Renal cortex interstitium (tissue), 11 donors: ENCODE results near the gene CLCNKB. TPM values are rescaled to one million over a fixed set of nuclear protein-coding genes. Genes with fewer than 3 reads are reported as not detected.
"Not testable (repeated sequence)": the region's sequence is repeated elsewhere in the genome, so short reads cannot be mapped to it uniquely, and the experiment has no call there.

Experiments
- DNase-seq, 11 donors: peaks; one replicate each; pipeline ENCODE4 v3.0.0-alpha.2; 2013; ENCODE audit warnings: low read depth in 9 of 11, low spot score in 4 of 11; ENCODE audit errors: extremely low read depth in 1 of 11
- polyA plus RNA-seq, 3 donors: library from polyadenylated mRNA; unstranded; fragments of 120-200 nt; gene quantifications; one replicate each; pipeline ENCODE4 v1.2.1, GENCODE V29; 2013; ENCODE audit not compliant: insufficient read length in 3 of 3

Gene CLCNKB
- polyA plus RNA-seq, 3 donors: 38.5 to 59.9 (median 40.3) TPM

DNA sequence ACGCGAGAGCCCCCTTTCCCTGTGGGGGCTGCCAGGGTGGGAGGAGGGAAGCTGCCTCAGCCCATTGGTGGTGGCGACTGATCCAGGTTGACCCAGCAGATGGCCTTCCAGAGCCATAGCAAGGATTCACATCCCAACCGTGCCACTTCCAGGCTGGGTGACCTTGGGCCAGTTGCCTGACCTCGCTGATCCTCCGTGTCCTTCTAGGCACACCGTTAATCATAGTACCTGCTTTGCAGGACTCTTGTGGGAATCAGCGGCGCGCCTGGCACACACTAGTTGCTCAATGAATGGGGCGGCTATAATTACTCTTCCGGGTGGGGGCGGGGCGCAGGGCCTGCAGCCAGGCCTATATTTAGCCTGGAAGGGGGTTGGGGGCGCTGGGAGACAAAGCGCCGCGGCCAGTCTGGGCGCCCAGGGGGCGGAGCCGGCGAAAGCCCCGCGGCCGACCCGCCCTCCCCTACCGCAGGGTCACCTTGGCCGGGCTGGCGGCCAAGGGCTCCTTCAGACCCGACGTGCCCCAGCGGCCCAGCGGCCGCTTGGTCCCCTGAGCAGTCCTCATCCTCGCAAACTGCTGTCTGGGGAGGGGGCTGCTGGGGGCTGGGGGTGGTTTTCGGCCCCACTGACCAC is 30.9 kb upstream of the CLCNKB start:
- DNase-seq: peak in 2 of 11 donors; percentile 59 to 63

DNA sequence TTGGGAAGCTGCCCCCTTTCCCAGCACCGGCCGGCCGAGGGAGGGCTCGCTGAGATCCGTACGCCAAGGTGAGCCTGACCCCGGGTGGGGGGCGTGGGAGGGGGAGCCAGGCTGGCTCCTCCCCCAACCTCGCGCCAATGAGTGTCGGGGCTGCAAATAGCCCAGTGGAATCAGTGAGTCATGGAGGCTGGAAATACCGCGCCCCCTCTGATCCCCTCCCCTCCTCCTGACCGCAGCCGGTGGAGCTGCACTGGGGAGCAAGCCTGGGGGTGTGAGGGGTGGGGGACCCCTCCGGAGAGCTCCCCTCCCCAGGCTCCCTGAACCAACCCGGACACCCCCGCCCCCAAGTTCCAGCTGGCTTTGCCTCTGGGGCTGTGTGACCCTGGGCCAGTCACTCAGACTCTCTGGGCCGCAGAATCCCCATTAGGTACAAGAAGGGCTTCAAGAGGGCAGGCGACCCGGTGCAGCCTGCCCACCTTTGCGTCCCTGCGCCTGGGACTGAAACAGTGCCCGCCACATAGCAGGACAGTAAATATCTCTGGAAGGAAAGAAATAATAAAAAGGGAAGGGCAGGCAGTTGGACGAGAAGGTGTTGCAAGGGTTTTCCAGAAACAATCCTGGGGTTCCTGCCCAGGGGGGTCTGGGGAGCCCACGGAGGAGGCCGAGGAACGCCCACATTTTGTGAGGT is 30.2 kb upstream of the CLCNKB start:
- DNase-seq: peak in 2 of 11 donors; percentile 58 to 66

DNA sequence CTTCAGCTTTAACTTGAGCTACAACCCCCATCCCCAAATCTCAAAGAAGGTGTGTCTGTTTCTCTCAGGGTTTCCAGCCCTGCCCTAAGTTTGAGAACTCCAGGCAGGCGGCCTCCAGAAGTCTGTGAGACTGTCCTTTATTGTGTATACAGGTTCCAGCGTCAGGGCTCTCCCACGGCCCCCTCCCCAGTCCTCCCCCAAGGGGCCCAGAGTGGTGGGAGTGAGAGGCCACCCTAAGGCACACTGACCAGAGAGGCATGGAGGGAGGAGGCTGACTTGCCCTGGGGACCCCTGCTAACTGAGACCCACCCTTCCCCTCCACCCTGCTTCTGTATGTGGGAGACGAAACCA is 29.7 kb upstream of the CLCNKB start:
- DNase-seq: no peak

DNA sequence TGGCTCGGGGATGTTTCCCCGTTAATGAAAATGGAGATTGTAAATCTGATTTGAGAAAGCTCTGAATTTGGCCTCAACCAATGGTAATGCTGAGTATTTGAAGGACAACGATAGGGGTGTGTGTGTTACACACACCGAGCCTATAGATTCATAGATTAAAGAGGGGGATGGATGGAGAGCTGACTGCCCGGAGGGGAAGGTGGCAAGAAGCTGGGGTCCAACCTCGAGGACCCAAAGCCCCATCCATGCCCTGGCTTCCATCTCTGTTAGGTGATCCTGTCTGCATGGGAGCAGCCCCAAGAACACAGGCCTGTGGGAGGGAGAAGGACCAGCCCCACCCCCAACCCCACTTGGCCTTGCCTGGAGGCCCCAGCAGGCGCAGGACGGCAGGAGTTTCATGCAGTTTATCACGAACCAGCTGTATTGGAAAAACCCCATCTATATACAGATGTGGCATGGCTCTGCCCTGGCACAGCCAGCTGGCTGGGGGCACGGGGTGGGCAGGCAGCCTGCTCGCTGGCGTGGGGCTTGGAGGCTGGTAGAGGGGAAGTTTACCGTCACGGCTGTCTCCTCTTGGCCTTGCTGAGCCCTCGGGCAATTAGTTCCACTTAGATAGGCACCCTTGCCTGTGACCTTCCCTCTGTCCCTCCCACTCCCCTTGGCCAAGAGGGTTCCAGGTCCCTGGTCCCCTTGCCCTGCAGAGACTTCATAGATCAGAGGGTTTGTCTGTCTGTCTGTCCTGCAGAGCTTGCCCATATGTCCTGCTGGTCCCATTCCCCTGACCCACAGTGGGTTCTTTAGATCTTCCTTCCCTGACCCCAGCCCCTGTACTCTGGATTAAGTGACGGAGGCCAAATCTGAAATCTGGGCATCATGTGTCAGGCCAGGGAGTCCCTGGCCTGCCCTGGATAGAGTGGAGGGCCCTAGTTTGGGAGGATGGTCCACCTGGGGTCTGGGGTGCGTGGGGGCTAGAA is 28.8 kb upstream of the CLCNKB start:
- no peak for DNase-seq

DNA sequence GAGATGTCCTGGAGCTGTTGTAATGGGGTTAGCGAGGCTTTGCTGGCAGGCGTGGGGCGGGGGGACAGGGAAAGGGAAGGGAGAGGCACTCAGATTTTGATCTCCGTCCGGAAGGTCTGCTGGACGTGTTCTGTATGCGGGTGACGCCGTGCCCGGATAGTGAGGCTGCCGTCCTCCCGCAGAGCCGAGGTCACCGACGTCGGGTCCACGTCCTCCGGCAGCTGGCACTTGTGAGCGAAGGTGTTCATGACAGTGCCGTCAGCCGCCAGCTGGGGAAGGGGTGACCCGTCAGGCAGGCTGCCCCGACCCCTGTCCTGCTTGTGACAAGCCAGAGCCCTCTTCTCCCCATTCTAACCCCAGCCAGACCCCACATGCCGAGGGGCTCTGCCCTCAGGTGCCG is 28.1 kb upstream of the CLCNKB start:
- DNase-seq: no peak

DNA sequence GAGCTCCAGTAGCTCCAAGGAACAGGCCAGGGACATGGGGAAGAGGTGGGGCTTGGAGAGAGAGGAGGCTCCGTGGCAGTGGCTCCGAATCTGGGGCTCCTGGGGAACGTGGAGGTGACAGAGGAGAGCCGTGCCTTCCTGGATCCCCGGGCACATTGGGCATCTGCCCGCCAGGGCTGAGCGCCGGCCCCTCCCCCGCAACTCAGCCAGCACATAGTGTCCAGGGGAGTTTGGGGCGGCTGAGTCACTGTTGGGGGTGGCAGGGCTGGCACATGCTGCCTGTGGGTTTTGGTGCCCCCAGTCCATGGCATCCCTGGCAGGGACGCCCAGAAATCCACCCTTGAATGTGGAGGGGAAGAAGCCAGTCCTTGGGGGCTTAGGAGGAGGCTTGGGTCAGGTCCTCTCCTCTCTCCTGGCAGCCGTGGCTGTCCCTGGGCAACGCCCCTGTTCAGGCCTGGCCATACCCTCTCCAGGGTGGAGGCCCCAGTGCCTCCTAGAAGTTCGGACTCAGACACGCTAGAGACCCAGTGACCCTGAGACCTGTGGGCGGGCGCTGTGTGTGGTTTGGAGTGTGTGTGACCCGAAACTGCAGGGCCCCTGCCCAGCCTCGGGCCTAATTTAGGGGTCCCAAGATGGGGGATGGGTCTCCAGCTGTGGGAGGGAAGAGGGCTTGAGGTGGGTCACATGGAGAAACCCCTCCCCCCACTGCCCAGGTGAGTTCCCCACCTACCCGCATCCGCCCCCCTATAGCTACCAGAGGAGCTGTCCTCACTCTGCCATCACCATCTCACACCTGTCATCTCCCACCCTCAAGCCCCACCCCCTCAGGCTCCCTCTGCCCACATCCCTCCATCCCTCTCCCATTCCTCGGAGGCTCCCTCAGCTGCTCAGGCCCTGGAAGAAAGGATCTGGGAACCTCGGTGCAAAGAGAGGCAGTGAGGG is 27.4 kb upstream of the CLCNKB start:
- no peak for DNase-seq

DNA sequence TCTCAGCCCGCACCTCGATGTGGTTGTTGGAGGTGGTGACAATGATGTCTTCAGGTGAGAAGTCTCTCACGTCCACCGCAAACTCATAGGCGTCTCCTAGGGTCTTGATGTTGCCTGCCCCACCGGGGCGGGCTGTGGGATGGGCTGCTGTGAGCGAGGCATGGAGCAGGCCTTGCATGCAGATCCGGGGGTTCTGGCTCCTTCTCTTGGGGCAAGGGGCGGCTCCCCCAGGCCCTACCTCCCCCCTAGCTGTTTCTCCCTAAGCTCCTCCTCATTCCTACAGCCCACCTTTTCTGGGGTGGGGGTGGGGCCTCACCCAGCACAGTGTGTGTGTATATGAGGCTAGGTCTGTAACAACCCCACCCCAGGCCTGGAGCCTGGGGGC is 26.5 kb upstream of the CLCNKB start:
- DNase-seq: no peak

DNA sequence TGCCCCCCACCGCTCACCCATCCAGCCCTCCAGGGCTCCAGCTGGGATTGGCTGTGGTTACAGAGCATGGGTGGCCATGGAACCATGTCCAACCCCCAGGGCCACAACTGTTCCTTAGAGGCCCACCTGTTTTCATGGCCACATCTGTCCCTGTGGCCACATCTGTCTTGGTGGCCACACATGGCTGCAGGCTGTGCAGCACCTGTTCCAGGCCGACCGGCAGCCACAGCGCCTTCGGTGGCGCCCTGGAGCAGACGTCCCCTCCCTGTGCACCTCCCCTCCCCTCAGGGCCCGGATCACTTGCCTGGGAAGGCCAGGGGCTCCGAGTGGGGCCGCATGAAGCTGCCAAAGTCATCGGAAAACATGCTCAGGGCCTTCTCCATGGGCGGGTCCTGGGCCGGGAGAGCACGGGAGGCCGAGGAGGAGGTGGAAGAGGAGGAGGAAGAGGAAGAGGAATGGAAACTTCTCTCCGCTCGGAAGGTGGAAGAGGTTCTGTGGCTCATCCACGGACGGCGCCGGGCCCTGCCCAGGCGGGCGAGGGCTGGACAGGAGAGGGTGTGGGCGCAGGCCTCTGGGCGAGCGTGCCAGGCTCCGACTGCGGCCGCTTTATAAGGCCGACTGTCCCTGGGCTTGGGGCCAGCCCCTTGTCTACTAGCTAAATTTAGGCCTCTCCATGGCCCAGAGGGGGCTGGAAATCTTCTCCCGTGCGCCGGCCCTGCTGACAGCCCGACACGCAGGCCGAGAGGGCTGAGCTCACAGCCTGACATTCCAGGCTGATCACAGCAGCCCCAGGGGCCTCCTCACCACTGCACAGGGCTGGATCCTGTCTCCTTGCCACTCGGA is 25.9 kb upstream of the CLCNKB start, which contains the start of gene HSPB7:
TSS of gene HSPB7 (minus strand) at position 583 of the 843 bp plus-strand sequence. CDS start at position 503, 80 bp downstream.
- DNase-seq: peak in 1 of 11 donors; percentile 54

DNA sequence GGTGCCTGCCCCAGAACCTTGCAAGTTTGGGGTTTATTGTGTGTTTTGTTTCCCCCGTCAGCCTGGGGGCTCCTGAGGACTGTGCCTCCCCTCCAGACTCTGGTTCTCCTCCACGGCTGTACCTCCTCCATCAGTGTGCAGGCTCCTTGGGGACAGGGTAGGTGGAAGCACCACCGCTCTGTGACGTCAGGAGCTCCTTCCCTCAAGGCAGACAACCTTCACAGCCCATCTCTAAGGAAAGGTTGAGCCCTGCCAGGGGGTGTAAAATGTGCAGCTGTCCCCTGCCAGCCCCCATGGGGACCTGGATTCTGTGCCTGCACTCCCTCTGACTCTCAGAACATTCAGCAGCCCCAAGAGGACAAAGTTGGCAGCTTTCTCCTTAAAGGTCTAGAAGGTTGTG is 25.3 kb upstream of the CLCNKB start:
- no peak for DNase-seq

DNA sequence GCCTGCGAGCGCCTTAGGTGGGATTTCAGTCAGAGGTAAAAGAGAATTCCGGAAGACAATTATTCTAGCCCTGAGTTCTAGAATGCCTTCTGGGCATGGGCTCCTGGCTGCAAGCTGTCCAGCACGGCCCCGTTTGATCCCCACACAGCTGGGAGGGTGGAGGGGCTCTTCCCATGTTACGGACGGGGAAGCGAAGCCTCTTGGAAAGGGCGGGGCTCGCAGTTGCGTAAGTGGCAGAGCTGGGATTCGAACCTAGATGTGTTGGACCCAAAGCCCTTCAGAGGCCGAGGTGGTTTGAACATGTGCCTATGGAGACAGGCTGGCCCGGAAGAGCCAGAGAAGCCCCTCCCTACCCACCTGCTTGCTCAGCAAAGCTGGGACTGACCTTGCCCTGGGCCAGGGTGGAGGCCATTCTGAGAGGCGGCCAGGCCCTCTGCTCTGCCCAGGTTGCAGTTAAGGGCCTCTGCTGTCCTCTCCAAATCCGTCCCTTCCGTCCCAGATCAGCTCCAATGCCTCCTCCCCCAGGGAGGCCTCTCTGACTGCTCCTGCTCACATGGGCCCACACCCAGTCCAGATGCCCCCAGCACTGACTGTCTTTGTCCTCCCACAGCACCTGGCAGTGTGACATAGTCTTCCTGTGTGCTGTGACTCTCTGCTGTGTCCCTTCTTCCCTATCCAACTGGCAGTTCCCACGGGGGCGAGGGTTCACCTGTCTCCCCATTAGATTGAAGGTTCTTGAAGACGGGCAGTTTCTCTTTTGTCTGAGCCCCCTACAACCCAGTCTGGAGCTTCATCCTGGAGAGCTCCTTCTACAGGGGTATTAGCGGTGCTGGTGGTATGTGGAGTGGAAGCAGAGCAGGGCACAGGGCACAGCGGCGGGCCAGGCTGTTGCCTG is 24.6 kb upstream of the CLCNKB start:
- DNase-seq: no peak

DNA sequence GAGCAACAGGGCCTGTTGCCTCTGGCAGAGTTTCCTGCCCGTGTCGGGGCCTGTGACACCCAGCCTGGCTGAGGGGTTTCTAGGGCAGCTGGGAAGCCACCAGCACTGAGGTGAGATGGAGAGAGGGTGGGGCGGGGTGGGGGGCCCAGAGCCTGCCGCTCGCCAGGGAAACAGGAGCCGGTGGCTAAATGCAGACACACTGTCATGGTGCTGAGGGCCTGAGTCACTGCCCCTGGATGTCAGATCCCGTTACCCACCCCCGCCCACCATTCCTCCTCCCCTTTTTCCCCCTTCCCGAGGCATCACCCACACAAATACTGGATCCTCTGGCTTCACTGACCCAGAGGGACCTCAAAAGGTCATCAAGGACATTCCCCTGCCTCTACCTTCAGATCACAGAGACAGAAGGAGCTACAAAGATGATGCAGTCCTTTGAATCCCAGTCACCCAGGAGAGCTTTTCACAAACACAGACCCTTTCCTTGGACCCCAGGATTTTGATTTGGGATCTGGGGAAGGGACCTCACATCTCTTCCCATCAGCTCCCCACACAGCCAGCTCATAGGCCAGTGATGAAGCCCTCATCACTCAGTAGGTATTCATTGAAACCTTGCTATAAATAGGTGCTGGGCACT is 23.8 kb upstream of the CLCNKB start:
- no peak for DNase-seq

DNA sequence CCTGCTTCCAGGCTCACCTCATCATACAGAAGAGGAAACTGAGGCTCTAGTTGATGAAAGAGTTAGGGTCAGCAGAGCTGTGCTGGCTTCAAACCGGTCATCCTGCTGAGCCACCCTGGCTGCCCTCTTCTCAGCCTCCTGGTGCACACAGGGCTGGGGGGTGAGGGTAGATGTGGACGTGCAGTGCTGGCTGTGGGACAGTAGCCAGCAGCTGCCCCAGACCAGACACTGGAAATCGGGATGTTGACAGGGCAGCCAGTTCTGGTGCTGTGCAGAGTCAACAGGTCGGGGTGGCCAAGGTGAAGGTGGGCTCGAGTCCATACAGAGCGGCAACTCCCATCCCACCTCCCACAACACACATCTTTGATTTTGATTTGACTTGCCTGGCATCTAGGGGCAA is 23.3 kb upstream of the CLCNKB start:
- DNase-seq: no peak

DNA sequence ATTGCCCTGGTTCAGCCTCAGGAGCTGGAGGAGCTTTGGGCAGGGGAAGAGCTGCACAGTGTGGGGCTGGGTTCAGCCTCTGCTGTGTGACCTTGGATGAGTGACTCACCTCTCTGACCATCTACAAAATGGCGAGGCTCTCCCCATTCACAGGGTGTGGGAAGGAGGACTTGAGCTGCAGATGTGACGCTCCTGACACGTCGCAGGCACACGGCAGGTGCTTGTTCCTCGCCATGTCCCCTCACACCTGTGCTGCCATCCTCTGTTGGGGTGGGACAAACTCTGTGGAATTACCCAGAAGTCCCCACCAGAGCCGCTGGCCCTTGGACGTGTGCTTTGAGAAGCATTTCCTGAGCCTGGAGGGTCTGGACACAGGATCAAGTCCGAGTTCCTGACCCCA is 22.7 kb upstream of the CLCNKB start:
- not testable (repeated sequence) for DNase-seq

DNA sequence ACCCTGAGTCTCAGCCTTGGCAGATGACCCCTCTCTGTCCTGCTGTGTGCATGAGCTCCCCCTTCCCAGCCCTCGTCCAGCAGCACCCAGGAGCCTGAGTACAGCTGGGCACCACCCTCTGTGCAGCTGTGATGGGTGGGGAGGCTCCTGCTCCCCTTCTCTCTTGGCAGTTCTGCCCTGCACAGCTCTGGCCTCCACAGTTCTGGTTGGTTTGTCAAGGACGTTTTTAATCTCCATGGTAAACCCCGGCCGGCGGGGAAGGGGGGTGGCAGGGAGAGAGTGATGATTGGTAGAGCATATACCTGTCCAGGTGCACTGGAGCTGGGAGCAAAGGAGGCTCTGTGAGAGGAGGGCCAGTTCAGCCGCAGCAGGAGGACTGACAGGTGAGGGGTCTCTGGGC is 21.9 kb upstream of the CLCNKB start, which contains the start of gene CLCNKA:
TSS of gene CLCNKA (plus strand) at position 356 of the 400 bp plus-strand sequence. CDS start 584 bp downstream, outside the sequence.
- peak in 1 of 11 donors; percentile 53 for DNase-seq

DNA sequence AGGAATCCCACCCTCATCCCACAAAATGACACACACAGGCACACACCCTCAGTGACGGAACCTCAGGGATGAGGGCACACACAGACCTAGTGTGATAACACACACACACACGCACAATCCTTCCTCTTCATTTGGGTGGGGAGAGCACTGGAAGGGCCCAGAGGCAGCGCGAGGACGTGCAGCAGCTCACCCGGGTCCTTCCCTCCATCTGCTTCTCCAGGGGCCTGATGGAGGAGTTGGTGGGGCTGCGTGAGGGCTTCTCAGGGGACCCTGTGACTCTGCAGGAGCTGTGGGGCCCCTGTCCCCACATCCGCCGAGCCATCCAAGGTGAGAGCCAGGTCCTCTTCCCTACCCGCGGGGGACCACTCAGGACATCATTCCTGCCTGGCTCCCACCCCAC is 21.2 kb upstream of the CLCNKB start:
- no peak for DNase-seq

DNA sequence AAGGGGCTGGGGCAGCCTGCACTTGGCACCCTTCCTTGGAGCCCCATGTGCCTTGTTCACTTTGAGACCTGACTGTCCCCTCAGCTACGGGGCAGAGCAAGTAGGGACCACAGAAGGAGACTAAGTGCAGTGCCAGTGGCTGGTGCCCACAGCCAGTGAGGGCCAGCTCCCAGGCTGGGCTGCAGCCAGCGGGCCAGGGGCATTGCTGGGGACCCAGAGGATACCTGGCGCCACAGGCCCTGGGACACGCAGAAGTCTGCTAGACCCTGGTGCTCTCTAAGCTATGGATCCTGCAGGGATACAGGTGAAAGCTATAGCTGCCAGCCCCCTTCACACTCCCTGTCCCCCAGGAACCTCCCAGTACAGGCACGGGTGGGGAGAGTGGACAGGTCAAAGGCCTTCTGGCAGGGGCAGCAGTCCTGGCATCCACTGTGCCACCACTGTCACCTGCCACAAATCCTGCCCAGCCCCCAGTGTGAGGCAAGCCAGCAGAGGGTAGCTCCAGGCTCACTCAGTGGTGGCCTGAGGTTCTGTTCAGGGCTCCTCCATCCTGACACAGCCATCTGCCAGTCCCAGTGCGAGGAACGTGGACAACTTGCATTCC is 20.4 kb upstream of the CLCNKB start:
- DNase-seq: no peak
